NCI-H345 treated with DMSO at 0.1 percent for 48 hours (cell line): ENCODE measurements around the gene CTSC.
"Not testable (repeated sequence)": the region's sequence is repeated elsewhere in the genome, so short reads cannot be mapped to it uniquely, and the experiment has no call there.

Experiments
- DNase-seq: peaks from one replicate; lab custom pipeline; 2025; ENCODE audit not compliant: unreplicated experiment; lab: John Stamatoyannopoulos, UW

CTSC gene

GRCh38 chr11:88284336-88285050, 53.0 kb downstream of the CTSC start:
- no peak for DNase-seq

DNA sequence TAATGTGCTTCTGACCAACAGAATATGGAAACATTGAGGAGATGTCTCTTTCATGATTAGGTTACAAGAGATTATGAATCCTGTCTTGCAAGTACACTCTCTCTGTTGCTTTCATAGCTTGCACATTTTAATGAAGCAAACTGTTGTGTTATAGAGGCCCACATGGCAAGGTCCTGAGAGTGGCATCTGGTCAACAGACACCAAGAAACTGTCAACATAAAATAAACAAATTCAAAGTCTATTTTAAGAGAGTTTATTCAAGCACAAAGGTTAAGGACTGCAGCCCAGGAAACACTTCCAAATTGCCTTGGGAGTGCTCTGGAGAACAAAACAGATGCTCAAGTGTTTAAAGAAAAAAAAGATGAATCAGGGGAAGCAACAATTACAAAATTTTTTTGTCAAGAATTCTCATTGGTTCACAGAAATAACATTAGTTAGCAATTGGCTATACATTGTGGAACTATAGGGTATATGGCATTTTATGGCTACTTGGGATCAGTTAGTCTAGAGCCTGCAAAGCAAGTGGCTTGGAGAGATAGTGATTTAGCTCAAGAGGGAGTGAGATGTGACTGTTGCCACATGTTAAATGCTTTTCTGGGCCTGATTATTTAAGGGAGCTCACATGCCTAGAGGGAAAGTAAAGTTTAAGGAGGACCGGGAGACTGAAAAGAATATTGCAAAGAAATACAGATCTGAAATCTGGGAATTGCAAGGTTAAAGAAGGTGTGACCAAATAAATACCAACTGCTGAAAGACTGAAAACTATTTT, 54.6 kb downstream of the CTSC start:
- no peak for DNase-seq

DNA sequence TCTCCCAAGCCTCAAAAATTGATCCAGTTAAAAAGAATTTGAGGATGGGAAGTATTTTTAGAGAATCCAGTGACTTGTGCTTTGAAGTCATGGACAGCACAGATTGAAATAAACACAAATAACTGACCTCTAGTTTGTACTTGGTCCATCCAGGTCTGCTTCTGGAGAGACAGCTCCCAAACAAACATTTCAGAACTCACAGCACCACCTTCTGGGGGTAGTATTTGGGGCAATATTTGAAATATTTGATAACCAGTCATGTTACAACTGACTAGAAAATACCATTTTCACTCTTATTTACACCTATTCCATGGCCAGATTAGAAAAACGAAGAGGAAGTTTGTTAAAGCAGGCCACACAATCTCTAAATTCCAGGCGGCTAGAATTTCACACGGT, 56.2 kb downstream of the CTSC start:
- DNase-seq = no peak

GRCh38 chr11:88280673-88281316, 56.7 kb downstream of the CTSC start:
- DNase-seq = no peak

- no peak for DNase-seq
Measured at GRCh38 chr11:88277349-88277915, 60.1 kb downstream of the CTSC start.

GRCh38 chr11:88275636-88276035, 61.9 kb downstream of the CTSC start:
- DNase-seq = no peak

- no peak for DNase-seq
Measured at GRCh38 chr11:88266919-88267318, 70.6 kb downstream of the CTSC start.

GRCh38 chr11:88266157-88266556, 71.4 kb downstream of the CTSC start:
- no peak for DNase-seq

DNA sequence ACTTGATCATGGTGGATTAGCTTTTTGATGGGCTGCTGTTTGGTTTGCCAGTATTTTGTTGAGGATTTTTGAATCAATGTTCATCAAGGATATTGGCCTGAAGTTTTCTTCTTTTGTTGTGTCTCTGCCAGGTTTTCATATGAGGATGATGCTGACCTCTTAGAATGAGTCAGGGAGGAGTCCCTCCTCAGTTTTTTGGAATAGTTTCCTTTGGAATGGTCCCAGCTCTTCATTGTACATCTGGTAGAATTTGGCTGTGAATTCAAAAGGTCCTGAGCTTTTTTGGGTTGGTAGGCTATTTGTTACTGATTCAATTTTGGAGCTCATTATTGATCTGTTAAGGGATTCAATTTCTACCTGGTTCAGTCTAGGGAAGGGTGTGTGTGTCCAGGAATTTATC, 78.1 kb downstream of the CTSC start:
- no peak for DNase-seq

DNA sequence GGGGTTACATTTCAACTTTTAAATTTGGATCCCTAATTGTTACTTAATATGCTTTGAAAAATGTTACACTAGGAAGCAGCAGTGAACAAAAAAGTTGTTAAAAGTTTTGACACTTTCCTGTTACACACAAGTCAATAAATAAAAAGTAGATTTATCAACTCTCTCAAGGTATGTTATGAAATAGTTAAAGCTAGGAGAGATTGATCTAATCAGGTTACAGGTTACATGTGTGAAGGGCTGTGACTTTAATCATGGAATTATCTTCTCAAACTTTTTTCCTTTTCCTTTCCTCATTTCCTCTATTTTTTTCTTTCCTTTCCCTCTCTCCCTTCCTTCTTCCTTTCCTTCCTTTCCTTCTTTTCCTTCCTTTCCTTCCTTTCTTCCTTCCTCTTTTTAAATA, 85.3 kb downstream of the CTSC start:
- no peak for DNase-seq

DNA sequence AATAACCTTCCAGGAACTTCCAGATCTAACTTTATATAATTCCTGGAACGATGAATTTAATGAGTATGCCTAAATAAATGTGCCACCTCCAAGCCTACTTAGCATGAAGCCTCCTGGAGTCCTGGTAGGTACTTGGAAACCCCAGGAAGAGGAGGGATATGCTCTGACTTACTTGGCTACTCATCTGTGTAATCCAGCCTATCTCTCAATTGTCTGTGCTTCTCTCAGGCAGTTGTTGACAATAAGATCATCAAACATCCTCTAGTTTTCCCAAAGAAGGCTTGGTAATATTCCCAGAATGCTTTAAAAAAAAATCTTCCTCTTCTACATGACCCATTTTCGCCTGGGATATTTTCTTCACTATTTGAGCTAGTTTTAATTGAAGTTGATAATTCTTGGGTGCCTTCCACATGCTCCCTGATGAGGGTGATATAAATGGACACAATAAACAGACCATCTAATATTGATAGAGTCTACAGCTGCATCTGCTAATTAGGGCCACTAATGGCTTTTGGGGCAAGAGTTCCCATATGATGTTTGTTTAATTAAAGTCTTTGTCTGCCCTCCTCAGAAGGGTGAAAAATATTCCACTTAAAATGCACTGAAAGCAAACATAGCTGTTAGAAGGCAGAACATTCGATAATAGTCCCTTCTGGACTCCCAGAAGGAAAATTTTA, 86.8 kb downstream of the CTSC start:
- DNase-seq = no peak

DNA sequence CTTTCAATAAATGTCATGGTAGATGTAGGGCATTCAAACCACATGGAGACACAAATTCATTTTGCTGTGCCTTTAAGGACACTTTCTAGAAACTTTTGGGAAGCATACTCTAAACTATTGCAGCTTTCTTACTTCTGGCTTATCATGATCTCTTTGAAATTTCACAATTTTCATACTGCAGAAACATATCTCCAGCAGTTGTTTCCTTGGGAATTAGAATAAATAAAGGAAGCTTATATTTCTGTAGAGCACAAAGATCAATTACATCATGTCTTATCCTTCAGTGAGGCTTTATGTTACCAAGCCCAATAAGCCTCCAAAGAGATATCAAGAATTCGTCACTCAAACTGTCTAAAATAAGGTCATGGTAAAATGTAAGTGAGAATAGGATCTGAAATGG, 87.8 kb downstream of the CTSC start:
- DNase-seq = no peak

DNA sequence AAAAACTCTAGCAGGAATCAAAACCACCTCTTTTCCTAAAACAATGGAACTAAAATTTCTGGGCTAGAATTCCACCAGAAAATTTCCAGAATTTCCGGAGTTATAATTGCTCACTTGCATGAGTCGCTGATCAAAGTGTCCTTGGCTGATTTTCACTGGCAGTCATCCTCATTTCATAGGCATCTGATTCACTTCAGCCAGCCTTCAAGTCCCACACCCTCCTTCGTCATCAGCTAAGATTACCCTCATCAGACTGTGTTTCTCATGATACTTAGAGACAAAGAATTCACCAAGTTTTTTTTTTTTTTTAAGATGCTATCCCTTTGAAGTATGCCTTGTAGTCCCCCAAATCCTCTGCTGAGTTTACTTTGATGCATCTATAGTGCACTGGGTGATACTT, 90.8 kb downstream of the CTSC start:
- DNase-seq = no peak

DNA sequence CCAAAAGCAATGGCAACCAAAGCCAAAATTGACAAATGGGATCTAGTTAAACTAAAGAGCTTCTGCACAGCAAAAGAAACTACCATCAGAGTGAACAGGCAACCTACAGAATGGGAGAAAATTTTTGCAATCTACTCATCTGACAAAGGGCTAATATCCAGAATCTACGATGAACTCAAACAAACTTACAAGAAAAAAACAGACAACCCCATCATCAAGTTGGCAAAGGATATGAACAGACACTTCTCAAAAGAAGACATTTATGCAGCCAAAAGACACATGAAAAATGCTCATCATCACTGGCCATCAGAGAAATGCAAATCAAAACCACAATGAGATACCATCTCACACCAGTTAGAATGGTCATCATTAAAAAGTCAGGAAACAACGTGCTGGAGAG, 92.0 kb downstream of the CTSC start:
- not testable (repeated sequence) for DNase-seq
